HG02852 (cell line): ENCODE results near the gene ARID1B.
A peak's percentile ranks its signal among the peaks of the same experiment; 100 is the strongest.

Source experiments
- ATAC-seq: cut with Tn5 transposase; IDR thresholded peaks from one replicate; pipeline ENCODE4 v1.9.1; 2021; ENCODE audit warnings: mild to moderate bottlenecking, moderate library complexity; ENCODE audit not compliant: unreplicated experiment

ARID1B gene

DNA sequence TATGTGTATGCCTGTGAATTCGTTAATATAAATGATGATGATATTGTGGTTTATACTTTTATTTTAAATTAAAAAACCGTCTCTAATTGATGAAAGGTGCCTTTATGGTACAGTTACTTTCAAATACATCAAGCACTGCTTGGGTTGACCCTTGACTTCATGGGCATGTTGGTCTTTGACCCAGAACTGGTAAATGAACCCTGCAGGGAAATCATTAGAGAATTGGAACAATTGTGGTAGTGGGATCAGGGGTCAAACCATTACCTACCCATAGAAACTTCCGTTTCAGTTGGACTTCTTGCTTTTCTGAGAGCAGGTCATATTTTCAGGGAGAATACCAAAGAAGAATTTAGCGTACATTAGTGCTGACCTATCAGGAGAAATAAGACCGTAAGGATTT, 288.2 kb downstream of the ARID1B start:
- no peak for ATAC-seq

DNA sequence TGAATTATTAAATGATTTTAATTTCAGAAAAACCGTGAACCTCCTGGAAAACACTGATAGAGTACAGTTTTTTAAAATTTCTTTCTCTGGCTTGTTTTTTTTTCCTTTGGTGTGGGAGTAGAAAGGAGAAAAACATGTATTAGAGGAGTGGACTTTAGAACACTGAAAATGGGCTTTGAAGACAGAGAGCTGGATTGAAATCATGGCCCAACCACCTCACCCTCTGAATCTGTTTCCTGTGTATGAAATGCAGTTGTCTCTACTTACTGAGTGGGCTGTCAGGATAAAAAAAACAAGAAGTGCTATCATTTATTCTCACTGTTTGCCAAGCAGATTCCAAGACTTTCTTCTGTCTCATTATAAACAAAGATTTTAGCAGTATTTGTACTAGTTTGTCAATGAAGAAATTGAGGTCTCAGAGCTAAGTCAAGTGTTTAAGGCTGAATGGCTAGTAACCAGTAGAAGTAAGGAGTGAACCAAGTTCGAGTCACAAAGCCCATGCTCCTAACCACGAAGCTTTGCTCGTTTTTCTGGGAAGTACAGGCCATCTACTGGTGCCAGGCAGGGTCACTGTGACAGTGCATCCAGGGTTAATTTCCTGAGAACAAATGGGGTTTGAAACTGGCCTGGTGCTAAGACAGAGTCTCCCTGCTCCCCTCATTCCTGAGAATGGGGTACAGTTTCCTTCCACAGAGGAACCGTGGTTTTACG, 289.8 kb downstream of the ARID1B start:
- no peak for ATAC-seq

DNA sequence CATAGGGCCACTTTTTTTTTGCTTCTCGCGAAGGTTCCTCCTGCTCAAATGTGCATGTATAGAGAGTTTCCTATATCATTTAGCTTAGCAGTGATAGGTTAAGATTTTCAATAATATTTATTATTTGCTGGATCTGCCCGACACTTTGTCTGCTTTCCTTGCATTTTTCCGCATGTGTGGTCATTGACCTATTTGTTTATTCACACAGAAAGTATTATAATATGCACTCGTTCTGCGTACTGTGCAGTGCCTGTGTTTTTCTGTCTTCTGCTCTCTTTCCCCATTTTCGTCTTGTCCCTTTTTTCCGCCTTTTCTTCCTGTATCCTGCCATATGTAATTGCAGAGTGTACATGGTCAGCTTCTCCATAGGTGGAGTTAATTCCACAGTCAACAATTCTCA, 290.3 kb downstream of the ARID1B start:
- ATAC-seq = no peak

DNA sequence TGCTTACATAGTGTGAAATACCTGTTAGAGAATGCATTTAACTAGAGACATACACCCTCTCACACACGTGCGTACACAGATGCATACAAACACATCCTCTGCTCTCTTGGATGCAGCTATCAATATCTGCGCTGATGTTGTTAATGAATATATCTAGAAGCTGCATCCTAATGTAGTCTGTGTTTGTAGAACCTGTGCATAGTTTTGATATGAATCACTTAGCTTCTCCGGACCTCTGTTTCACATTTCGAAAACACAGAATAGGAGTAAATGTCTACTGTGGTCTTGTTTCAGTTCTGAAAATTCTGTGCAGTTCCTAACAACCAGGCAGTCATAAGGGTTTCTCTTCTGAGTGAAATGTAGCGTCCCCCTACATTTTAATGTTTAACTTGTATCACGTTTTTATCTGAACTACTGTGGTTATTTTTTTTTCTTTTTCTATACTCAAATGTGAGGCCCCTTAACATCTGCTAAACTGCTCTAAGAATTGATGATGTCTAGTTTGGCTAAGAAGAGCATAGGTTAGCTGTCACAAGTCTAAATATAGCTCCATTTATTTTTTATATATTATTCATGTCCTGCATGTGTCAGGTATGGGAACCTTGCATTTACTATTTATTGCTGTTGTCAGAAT, 291.6 kb downstream of the ARID1B start:
- ATAC-seq = peak; percentile 98

DNA sequence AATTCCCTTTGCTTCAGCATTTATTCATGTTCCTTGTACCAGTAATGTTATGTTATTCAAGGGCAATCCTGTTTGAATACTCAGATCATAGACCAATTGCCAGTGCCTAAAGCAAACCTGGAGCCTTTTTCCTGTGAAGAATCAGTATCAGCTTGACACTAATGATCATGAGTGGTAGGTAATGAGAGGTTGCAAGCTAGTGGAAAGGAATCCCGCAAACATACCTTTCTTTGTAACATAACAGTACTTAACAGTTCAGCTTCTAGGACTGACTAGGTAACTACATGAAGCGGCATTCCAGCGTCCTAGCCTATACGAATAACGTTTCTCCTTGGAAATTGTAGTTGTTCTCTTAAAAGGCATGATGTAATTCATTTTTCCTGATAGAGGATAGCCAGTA, 292.4 kb downstream of the ARID1B start:
- no peak for ATAC-seq

DNA sequence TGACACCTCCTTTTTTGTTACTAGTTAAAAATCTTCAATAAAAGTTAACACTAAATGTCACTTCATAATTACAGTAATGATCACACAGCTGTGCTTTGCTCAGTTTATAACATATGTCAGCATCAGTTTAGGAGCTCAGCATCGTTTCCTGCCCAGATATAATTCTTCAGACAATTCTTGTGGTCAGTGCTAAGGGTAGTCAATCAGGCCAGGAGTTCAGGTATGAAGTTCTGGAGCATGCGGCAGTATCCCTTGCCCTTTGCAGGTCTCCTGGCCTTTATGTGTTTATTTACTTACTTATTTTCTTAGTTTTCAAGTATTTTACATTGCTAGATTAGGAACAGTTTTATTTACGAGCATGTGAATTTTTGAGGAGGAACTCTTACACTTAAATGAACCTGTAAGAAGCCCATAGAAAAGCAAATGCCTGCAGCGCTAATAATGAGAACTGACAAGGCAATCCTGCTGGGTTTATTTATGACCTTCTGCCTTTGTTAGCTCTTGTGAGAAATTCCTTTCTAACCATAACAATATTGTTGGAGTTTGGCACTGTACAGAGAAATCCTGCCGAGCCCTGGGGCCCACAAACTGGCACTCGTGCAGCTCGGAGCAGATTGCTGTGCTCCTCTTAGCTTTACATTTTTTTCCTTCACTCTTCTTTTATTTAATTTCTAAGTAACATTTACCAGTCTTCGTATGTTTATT, 293.4 kb downstream of the ARID1B start:
- no peak for ATAC-seq

DNA sequence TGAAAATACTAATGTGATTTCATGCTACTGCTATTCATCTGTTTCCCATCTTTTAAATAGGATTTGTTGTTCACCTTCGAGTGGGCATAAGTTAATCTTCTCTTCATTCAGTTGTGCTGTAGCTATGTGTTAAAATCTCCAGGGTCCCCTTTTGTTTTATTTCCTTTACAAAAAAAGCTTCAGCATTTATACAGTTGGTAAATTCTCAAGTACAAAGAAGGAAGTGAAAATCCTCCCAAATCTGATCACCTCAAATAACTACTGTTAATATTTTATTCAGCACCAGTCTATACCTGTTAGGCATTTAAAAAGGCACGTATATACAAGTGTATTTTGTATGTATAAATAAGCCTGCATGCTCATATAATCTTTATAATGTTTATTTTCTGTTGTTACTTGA, 294.9 kb downstream of the ARID1B start:
- no peak for ATAC-seq

DNA sequence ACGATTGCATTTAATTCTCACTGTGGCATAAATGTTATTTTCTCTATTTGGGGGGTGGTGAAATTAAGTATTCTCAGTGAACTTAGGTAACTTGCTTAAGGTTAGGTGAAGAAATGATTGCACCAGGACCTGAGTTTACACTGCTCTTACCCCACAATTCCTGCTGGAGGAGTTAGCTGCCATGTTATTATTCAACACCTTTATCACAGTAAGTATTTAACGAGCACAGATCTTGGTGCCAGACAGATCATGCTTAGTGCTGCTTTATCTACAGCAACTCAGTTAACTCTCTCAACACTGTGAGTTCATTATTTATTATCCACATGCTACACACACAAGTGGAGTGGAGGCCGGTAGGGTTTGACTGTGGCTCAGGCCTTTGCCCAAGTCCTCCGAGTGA, 296.4 kb downstream of the ARID1B start:
- no peak for ATAC-seq

DNA sequence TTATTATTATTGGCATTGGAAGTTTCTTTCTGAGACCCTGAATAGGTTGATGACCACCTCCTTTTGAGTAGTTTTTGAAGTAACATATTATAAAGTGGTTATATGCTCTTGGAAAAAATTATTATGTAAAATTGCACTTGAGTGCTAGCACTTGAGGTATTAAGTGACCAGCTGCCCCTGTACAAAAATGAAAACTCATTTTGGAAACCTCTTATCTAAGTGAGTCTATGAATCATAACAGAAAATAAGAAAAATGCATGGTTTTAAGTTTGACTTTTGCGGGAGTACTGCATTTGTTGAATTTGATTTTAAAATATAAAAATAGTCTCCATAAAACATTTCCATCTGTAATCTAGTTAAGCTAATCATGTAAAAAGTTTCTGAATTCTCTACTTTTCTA, 297.8 kb downstream of the ARID1B start:
- ATAC-seq = no peak

DNA sequence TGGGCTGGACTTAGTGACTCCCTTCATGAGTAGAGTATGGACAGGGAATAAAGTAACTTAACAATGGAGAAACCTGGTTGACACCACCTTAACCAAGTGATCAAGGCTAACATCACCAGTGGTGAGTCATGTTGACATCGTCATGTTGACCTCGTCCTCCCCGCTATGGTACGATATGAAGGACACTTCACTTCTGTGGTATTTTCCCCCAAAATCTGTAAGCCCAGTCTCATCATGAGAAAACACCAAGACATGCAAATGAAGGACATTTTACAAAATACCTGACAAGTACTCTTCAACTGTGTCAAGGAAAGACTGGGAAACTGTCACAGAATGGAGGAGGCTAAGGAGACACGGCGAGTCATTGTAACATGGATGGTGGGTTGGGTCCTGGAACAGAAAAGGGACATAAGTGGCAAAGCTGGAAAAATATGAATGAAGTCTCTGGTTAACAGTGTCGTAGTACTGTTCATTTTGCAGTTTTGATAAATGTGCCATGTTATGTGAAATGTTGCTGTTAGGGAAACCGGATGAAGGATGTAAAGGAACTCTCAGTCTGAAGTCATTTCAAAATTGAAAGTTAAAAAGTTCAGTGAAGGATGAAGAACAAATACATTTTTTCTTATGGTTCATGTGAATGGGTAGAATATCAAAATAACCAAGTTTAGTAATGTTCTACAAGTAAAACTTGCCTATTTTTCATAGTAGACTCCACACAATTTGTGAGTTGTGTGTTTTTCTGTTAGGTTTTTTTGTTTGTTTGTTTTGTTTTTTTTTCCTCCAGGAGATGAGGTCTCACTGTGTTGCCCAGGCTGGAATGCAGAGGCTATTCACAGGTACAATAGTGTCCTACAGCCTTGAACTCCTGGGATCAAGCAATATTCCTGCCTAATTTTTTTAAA, 298.6 kb downstream of the ARID1B start:
- peak; percentile 81 for ATAC-seq

DNA sequence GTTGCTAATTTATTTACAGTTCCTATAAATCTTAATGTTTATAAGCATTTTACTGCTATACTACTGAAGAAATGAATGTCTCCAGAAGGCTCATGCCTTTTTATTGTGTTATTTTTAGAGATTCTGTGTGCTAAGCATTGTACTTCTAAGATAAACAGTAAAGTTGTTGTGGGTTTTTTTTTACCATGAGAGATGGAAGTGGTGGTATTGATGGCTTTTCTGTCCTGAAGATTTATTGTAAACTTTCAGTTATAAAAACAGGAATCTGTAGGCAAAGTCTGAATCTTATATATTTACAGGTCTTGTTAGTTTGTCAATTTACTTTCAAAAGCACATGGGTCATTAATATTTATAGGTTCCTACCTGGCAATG, 299.3 kb downstream of the ARID1B start:
- ATAC-seq = no peak

DNA sequence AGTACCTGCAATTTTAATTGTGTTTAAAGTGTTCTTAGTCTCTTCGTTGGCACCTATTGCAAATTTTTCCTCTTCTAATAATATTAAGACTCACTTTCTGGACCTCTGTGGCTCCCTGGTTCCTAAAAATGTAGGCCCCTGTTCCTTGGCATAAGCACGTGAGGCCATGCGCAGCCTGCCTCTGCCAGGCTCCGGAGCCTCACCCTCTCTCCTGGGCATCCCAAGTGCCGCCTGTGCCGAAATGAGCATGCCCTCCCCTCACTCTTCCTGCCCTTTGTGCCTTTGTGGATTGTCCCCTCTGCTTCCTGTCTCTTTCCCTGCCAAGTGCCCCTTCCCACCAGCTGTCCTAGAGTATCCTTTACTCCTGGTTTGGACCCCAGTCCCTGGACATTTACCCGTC, 300.1 kb downstream of the ARID1B start:
- no peak for ATAC-seq

DNA sequence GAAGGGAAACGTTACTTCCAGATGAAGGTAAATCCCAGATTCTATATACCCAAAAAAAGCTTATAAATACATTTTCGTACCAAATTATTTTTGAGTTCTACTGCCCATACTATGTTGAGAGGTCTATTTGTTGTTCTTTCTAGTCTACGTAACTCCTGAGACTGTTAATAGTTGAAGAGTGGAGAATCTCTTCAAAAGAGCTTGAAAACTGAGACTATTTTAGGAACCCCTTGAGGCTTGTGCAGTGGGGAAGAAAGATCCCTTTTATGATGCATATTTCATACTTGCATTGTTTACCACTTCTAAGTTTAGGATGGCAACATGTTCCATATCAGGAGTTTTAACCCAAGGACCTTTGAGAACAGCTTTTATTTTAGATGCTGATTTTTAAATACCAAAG, 301.1 kb downstream of the ARID1B start:
- ATAC-seq = no peak

DNA sequence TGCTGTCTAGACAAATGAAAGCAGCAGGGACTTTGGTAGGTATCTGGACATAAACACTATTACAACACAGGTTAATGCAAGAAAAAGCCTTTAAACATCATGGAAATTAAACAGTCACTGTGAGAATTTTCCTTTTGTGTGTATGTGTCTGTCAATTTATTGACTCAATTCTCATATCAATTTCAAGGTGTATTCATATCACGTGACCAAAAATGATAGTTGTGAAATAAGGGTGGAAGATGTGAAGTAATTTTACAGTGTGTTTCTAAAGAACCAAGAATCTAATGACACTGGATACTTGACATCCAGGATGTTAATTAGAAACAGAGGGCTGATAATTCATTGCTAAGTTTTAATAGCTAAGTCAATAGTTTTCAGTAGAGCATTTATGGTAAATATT, 302.1 kb downstream of the ARID1B start:
- ATAC-seq = no peak

DNA sequence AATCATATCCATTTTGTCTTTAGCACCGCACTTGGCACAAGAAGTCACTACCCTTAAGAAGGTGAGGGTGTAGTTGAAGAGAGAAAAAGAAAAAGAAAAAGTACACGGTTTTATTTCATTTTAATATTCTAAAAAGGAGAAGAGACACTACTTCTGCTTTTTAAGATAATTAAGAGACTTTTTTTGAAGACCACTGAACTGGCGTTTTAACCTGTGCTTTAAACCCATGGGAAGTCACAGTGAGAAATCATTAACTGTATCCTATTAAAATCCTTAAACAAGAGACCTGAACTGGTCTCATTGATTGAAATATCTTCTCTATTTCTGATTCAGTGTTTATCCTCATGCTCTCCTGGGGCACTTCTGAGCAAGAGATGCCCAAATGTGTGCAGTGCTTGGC, 302.6 kb downstream of the ARID1B start:
- ATAC-seq = no peak

DNA sequence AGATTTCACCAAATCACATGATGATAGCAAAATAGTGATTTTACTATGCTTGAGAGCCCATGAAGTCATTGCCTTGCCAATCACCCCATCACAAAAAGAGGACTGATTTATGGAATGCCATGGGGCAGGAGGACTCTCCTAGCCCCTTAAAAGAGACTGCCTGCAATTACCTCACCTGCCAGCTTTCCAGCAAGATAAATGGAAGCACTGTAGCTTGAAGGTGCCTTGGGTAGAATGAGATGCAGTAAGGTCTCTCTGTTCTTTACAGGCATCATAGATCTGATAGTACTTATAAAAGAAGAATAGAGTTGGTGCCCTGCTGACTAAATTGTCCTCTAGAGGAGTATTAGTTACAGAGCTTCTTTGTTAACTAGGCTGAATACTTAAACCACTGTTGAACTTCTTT, 303.8 kb downstream of the ARID1B start:
- no peak for ATAC-seq

DNA sequence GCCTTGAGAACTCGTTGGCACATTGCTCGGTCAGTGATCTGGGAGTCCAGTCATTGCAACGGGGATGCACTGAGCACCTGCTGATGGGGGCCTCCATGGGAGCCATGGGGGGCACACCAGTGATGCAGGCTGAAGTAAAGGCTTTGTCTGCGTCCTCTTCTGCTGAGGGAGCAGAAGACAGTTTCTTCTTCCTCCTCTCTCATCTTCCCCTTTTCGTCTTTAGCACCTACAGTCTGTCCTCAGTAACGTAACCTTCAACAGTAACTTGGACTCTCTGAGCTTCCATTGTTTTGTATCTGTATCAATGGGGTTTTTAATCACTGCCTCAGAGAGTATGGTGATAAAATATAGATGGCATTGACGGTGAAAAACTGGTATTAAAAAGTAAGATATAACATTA, 306.2 kb downstream of the ARID1B start:
- ATAC-seq = no peak

DNA sequence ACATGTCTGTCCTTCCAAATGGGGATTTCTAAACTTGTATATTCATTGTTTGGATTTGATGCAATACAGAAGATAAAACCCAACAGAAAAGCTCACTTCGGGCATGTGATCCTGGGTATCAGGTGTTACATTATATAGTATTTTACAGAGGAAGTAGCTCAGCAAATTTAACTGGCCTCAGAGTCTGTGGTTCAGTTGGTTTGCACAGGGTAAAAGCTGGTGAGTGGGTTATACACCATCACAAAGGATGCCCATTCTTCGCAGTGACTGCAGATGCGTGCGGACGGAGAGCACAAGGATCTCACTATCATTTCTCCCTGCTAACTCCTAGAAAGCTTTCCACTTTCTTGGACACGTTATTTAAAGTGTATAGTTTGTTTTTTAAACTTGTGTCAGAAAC, 309.5 kb downstream of the ARID1B start:
- no peak for ATAC-seq

DNA sequence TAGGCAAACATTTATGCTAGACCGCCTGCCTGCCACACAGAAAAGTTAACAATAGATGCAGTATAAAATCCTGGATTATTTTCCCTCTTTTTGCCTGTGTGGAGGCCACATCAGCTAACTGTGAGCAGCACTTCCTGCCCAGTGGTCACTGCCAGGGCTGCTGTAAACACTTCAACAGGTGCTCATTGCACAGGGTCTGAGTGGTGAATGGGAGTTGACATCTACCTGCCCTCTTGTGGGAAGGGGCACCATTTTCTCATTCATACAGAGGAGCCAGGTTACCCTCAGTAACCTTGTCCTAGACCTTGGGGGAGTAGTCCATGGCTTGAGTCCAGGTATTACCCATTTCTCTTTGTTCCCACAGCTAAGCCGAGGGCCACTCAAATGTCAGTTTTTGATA, 310.8 kb downstream of the ARID1B start:
- ATAC-seq = no peak

DNA sequence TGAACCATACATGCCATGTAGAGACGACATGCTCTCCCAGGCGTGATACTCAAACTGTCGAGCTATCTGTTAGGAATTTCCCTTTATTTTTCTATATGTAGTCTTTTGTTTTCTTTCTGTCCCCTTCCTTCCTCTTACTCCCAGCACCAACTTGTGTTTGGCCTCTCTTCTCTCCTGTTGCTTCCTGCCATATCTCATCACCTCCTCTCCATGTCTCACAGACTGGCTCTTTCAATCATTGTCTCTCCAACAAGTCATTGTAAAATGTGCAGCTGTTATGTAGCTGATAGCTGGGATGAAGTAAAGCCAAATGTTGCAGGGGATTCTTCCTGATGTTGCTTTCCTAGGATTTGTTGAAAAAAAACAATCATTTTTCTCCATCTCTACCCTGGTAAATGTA, 311.7 kb downstream of the ARID1B start:
- no peak for ATAC-seq

DNA sequence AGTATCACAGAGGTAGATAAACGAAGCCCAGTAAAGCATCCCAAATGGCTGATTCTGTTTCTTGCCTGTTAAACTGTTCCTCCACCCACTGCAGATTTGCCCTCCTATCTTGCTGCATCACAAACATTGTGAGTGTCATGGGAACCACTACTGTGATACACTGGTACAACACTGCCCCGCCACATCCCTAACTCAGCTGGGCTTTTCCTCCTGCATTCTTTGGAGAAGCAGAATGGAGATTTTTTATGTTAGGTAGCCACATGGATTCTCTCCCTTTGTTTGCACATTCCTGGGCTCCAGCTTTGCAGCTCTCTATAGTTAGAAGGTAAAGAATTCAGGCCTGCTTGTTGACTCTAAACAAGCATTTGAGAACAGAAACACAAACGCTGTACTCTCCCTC, 312.1 kb downstream of the ARID1B start:
- ATAC-seq = no peak
